ENCODE results near the gene DCC.

Gene DCC

DNA sequence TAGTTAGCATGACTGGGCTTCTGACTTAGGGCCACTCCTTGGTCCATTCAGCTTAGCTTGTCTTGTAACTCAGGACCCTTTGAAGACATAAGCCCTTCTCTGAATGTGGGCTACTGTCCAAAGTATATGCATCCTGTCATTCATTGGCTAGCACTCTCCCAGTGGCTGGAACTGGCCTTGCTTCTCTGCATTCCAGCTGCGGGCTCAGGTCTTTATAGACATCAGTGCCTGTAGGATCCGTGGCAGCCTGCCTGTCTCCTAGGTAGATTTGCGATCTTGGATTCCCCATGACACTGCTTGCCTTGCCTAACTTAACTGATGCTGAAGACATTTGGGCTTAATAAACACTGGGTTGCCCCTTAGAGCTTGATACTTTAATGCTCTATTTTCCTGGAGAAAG, 170.1 kb downstream of the DCC start:
- no peak for DNase-seq (ENCODE audit: low read depth)

DNA sequence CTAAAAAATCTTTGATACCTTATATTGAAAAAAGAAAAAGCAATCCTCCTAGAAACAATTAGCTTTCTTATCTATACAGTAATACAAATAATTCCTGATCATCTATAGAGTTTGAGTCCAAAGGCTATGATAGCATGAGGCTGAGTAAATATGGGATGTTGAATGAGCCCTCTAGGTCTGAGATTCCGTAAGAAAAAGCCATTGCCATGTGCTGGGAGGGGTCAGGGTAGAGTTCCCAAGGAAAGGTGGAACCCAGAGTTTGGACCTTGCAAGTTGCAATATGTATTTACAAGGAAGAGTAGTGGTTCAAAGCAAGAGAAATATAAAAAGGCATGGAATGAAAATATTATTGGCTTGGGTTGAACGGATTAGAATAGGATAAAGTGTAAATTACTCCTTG, 178.1 kb downstream of the DCC start:
- no peak for DNase-seq (ENCODE audit: low read depth)

DNA sequence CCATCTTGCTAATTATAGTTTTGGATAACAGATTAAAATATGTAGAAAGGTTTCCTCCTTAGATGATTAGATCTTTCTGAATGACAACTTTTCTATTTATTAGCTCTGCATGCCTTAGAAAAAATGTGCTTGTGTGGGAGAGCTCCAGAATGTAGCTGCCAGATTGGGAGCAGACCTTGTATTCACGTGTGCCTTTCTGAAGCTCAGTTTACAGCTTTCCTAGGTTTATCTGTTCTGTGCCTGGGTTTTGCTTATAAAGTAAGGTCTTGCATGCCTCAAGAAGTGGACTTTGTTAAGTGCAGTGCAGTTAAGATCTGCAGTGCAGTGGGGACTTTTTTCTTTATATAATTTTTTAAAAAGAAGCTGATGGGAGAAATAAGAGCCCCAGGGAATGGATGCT, 179.0 kb downstream of the DCC start:
- no peak for DNase-seq (ENCODE audit: low read depth)

DNA sequence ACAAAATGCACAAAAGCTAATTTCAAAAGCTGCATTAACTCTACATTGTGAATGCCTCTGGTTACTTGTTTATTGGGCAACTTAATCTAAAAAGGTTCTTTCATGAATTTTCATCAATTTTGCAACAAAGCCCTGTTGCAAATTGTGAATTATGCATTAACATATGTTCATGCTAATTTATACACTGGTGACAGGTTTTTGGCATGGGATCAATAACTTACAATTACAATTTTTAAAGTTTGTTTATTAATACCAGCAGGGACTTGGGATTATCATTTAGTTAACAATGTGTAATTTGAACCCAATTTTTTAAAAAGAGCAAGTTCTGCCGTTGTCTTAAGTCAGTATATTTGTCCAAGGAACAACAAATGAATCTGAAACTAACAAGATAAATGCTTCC, 183.6 kb downstream of the DCC start:
- no peak for DNase-seq (ENCODE audit: low read depth)

DNA sequence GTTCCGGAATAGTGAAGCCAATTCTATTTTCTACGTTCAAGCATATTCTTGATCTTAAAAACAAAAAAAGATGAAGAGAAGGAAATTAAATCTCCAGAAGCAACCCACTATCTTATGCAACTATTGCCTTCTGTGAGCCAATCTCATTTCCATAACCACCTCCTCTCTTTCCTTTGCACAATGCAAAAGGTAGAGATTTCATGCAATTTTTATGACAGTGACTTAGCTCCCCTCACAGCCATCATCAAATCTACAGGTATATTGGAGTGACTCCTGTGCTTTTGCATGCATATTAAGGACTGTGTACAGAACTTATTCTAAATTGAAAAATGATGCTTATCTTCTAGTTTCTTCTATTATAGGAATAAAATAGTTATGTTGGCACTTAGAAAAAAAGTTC, 191.8 kb downstream of the DCC start:
- DNase-seq (ENCODE audit: low read depth), result no peak

DNA sequence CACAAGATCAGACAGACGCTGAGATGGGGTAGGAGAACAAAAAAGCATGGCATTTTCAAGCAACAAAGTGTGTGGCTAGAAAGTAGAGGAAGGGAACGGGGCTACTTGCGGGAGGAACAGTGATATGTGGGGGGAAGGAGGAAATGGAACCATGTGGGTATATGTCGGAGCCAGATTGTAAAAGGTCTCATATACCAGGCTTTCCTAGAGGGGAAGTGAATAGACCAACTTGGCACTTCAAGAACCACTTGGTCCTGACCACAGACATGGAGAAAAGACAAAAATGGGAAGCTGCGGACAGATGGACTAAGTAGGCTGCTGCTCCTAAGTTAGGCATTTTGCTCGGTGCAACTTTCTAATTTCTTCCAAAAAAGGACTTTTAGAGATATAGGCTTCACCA, 196.0 kb downstream of the DCC start:
- DNase-seq (ENCODE audit: low read depth), result no peak

DNA sequence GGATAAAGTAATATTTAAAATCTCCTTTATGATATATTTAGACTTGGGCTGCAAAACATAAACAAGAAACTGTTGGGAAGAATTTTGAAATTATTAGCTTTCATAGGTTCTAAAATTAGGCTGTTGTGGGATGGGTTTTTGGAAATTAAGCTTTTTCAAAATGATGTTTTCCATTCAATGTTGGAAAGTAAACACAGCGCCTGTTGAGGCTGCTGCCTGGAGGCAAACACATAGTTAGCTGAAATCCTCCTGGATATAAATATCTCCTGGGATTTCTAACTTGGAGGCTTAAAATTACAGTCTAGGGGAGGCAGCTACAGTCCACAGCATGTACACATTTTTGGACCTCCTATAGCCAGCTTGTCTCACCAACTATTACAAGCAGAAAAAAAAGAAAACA, 197.3 kb downstream of the DCC start:
- DNase-seq (ENCODE audit: low read depth), result no peak

DNA sequence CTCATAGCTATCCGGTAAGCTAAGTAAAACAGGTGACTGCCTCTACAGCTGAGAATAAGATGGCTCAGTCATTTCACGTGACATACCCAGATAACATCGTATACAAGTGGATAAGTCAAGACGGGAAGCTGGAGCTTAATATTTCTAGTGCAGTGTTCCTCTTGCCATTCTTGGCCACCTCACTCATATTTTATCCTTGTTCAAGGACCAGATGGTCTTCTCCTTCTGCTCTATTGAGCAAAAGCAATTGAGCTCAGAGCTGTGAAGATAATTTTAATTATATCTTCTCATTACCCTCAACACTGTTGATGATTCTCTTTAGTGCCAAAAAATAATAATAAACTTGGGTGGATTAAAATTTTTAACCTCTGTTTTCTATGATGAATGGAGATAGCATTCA, 201.1 kb downstream of the DCC start:
- DNase-seq (ENCODE audit: low read depth), result no peak

DNA sequence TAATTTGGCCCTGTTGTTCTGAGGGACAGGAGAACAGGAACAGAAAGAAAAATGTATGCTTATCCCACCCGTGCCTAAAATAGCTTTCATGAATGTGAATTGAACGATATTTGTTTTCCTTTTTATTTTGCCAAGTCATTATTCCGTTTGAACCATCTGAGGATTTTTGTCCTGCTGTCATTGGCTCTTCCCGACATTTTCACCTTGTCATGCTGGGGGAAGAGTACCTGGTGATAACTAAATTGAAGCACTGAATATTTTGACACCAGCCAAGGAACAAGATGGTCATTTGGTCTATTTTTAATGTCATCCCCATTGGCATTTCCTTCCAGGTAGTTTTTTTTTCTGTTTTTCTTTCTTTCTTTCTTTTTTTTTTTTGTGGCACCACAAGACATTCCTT, 204.1 kb downstream of the DCC start:
- DNase-seq (ENCODE audit: low read depth), result no peak

DNA sequence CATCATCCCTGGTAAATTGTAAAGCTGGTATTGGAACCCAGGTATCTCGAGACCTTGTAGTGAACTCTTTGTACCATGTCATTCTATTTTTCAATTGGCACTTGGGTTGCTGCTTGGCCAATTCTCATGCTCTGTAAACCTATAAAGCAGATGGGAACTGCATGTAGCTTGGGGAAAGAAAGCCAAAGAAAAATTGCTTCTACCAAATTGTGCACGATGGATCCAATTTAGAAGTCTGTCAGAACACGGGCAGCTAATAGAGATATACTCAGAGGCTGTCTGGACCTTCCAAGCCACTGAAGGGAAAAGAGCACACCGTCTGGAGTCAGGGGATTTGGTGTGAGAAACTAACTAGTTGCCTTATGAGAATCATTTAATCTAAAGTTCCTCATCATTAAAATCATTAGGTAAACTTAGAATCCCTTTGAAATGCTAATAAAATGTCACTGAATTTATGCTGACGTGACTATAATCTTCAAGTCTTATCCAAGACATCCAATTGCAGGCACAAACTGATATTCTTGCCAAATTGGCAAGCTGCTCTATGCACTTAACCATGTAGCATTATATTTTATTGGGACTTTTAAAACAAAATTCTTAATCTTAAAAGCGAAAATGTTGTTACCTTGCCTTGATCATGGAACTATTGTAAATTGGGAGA, 206.8 kb downstream of the DCC start:
- DNase-seq (ENCODE audit: low read depth), result no peak

DNA sequence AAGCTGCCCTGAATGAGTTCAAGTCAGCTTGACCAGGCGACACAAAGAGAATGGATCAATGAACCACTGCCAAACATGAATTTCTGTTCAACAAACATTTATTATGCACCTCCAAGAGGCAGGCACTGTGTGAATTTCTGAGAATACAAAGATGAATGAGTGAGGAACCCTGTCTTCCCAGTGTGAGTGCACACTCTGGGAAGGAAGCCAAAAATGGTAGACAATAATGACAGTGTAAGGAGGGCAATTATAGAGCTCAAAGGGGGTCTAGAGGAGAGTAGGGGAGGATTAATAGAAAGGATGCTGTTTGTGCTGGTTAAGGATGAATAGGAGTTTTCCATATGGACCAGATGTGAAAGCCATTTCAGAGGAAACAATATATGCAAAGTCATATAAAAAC, 213.4 kb downstream of the DCC start:
- no peak for DNase-seq (ENCODE audit: low read depth)

DNA sequence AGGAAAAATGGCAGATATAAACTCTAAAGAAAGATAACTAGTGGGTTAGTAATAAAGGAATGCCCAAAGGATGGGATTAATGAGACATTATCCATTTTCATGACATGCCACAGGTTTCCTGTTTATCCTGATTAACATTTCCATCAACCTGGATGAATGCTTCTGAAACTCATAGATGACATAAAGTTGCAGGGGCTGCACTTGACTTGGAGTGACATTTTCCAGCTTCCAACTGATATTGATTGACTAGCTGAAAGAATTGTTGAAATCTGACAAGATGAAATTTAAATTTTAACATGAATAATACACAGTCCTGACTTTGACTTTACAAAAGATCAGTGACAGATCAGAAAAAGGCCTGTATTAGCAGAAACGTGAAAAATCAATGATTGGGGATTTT, 214.2 kb downstream of the DCC start:
- DNase-seq (ENCODE audit: low read depth), result no peak

DNA sequence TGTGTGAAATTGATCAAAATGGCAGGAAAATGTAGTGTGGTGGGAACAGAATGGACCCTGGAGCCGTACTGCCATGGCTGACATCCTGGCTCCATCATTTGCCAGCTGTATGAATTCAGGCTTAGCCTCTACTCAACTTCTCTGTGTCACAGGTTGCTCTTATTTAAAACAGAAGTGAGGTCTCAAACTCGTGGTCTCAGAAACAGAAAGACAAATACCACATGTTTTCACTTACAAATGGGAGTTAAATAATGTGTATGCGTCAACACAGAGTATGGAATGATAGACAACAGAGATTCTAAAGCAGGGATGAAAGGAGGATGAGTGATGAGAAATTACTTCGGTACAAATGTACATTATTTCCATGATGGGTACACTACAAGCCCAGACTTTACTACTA, 227.4 kb downstream of the DCC start:
- no peak for DNase-seq (ENCODE audit: low read depth)

DNA sequence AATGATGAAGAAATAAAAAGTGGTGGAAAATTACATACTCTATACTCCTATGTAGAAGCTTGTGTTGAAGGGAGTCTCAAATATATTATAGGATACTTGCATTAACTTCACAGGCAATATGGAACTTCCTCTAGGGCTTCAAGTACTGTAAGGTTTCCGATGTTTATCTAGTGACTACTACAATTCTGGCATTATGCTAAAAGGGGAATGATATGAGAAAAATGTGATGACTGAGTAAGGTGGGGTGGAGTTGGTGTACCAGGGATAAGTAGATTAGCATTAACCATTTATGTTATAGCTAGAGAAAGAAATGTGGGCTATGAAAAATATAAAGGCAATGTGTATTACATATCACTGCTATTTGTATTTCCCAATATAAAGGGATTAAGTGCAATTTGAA, 229.5 kb downstream of the DCC start:
- no peak for DNase-seq (ENCODE audit: low read depth)

DNA sequence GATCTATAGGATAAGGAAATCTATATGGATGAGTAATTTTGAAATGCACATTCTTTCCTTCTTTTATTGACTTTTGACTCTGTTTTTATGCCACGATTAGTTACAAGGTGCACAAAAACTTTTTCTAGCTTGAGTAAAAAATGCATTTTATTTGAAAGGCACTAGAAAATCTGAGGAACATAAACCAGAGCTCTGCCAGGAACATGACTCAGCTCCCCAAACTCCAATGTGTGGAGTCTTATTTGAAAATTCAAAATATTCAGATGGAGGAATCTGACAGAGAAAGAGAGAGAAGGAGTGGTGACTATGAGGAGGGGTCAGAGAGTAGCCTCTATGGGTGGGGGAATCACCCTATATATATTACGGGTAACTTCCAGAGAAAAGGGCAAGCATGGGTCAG, 231.0 kb downstream of the DCC start:
- no peak for DNase-seq (ENCODE audit: low read depth)

DNA sequence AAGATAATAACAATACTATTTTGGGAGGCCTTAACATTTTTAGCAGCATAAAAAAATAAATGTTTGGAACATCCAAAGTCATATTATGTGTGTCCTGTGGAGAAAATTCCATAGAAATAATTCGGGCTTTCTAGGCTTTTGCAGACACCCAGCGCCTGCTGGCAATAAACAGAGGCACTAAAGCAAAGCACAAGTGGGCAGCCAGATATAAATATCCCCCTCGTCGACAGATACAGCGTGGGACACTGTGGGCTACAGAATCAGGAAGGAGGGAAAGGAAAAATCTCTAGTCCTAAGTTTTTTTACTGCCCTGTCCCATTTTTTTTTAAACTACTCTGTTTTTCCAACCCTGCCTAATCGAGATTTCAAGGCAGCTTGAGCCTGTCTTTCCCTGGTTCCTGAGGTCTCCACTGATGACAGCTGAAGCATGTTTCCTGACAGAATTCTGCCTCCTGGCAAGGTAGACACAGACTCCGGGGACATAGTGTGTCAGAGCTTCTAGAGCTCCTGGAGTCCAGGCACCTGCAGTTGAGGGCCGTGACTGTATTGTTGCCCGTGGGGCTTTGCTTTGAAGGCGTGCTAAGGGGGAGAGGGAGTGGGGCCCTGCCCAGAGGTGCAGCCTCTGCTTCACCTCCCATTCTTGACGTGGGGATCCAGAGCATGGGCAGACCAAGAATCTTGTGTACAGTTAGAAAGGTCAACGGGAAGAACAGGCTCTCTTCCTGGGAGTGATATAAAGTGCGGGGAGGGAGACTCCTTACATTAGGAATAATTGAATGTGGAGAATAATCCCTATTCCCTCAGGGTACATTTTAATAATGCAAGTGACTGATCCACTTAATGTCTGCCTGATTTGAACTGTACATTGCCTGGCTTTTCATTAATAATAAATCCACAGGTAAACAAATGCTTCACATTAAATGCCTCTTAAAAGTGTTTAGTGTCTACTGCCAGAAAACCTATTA, 232.3 kb downstream of the DCC start:
- no peak for DNase-seq (ENCODE audit: low read depth)

DNA sequence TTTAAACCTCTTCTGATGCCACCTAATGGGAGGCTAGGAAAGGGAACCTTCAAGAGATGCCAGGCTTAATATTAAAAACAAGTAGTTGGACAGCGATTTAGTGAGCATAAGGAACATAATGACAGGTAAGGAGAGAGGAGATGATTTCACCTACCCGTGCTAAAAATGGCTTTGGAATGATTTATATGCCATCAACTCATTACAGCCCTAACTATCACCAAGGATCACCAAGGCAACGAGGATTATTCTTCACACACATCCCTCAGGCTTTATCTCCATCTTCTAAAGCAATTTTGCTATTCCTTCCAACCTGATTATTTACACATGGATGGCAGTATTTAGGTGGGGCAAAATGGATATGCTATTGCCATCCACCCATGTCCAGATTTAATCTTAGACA, 237.8 kb downstream of the DCC start:
- no peak for DNase-seq (ENCODE audit: low read depth)

DNA sequence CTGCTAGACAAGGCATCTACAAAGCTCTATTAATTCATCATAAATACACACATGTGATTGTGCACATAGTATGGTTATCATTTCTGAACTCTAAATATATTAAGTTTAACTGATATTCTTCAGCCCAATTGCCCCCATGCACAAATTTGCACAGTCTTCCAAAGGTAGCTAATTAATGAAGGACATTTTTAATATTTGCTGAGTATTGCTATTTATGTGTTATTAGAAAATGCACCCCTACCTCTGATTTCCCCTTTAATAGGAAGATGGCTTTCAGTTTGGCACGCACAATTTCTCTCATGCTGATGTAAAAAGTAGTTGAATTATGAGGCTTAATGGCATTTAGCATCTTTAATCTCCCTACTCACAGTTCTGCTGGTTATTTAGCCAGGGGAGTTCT, 242.1 kb downstream of the DCC start:
- no peak for DNase-seq (ENCODE audit: low read depth)

DNA sequence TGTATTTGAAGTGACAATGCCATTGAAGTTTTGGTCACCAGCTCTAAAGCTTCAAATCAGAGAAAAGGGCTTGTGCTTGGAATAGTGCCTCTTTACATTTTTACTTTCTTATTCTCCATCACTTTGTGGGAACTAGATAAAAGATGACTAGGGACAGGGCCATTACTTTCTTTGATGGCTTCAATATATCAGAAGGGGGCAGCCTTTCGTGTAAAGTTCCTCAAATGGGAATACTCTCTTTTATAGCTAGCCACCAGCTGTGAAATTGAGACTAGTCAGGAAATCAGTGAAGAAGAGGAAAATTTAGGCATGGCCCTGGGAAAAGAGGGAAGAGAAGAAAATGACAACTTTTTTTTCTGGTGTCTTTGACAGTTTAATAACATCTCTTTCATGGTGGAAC, 242.5 kb downstream of the DCC start:
- DNase-seq (ENCODE audit: low read depth), result no peak

DNA sequence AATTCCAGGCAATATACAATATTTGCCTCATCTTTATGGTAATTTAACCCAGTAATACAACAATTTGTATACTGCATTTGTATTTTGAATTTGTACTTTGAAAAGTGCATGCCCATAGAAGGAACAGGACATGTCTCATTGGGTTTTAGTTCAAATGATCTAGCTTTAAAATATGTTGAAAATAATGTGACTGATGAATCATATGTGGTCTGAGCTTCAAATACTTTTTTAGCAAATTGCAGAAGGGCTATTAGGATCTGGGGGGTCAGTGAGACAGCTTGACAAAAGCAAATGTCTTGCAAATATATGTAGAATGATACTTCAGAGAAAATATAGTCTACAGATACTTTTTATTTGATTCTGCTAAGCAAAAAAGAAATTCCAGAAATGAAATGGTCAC, 248.9 kb downstream of the DCC start:
- DNase-seq (ENCODE audit: low read depth), result no peak

DNA sequence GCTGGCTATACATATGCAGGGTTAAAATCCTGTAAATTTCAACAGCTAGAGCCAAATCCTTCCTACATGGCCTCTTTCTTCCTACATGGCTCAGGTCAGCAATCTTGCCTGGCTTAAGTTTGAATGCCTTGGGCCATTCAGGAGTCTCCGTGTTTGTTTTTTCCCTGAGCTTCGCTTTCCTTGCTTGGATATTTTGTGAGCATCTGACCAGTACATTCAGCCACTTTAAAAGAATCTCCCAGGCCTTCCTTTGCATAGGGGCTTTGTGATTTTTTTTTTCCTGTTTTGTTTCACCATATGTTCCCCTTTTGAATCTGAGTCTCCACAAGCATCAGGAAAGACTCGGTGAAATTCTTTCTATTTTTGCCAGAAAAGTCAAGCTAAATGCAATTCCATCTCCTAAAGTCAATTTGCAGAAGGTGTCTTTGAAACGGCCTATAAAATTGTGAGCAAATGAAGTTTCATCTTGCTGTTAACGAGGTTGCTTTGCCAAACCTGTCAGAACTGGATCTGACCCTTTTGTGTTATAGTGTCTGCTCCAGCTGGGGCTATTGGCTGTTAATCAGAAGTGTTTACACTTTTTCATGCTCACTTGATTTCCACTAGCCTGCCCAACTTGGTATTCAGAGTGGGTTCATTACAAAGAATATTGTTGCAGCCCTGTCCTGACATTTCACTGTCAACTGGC, 256.9 kb downstream of the DCC start:
- DNase-seq (ENCODE audit: low read depth), result no peak

DNA sequence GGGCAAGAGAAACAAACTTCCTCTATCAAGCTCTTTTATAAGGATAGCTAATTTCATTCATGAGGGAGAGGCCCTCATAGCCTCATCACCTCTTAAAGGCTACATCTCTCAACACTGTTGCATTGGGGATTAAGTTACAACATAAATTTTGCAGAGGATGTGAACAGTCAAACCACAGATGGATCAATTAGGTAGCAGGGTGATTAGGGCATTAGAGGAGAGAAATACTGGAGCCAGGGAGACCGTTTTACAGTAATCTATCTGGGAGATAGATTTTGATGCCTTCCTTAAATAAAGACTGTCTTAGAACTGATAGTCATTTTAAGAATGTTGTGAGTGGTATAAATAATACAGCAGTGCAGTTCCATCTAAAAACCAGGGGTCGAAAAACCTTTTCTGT, 258.9 kb downstream of the DCC start:
- DNase-seq (ENCODE audit: low read depth), result no peak

DNA sequence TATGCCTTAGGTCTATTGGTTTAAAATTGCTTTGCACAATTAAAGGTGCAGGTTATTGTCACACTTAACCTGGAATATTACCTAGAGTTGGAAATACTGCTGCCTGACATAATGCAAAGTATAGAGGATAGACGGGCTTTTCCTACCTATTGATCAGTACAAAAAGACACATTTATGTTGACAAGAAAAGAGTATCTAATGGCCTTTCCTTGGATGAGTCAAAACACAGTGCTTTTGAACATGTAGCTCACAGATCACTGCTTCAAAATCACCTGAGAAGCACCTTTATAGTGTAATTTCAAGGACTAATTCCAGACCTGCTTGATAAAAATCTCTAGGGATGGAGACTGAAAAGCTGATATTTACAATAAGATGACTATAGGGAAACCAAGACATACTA, 262.8 kb downstream of the DCC start:
- no peak for DNase-seq (ENCODE audit: low read depth)

Data from stimulated activated CD8-positive, alpha-beta memory T cell treated with anti-CD3 and anti-CD28 coated beads, Interleukin-12 subunit alpha, Interleukin-12 subunit beta, amount 100 ng/mL, for 1 hour (primary cell).